ENCODE results near the gene PKHD1. TPM values are rescaled to one million over a fixed set of nuclear protein-coding genes. Genes with fewer than 3 reads are reported as not detected.

The PKHD1 gene, protein sequence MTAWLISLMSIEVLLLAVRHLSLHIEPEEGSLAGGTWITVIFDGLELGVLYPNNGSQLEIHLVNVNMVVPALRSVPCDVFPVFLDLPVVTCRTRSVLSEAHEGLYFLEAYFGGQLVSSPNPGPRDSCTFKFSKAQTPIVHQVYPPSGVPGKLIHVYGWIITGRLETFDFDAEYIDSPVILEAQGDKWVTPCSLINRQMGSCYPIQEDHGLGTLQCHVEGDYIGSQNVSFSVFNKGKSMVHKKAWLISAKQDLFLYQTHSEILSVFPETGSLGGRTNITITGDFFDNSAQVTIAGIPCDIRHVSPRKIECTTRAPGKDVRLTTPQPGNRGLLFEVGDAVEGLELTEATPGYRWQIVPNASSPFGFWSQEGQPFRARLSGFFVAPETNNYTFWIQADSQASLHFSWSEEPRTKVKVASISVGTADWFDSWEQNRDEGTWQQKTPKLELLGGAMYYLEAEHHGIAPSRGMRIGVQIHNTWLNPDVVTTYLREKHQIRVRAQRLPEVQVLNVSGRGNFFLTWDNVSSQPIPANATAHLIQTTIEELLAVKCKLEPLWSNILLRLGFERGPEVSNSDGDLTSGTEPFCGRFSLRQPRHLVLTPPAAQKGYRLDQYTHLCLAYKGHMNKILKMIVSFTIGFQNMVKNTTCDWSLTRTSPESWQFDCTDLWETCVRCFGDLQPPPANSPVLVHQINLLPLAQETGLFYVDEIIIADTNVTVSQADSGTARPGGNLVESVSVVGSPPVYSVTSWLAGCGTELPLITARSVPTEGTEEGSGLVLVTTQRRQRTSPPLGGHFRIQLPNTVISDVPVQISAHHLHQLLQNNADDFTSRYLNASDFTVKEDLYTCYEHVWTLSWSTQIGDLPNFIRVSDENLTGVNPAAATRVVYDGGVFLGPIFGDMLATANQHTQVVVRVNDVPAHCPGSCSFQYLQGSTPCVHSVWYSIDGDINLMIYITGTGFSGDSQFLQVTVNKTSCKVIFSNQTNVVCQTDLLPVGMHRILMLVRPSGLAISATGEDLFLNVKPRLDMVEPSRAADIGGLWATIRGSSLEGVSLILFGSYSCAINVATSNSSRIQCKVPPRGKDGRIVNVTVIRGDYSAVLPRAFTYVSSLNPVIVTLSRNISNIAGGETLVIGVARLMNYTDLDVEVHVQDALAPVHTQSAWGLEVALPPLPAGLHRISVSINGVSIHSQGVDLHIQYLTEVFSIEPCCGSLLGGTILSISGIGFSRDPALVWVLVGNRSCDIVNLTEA (N-terminal part only)
- not detected for total RNA-seq

DNA sequence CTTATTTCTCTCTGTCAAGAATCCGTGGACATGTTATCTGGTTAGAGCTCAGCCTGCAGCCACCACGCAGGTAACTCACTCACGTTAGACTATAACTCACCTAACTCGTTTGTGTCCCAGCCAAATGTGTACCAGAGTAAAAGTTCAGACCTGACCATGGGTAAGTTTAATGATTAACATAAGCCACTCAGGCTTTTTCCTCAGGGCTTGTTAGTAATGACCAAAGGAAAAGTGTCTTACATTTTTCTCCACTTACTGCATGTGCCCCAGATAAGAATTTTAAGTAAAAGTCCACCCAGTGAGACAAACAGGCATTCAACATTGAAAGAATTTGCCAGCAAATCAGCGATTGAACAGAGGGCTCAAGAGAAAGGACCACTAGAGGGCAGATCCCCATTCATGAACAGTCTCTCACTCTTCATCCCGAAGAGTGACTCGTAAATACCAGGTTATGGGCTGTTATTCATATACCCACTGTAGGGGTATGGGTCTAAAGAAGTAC, at the start of gene PKHD1:
Gene PKHD1 (minus strand): TSS at position 116 of the 502 bp plus-strand sequence. CDS start 2,680 bp downstream, outside the sequence.
- Mint-ChIP-seq H3K4me1 (no peaks in the 10 kb centered on the region), H3K9me3 (no peaks in the 10 kb centered on the region), H3K4me3 (no peak within 1 kb of the TSS), H3K36me3 (no peaks in the 10 kb centered on the region), H3K27ac (no peak within 1 kb of the TSS), H3K27me3 (peaks cover 16% of the 10 kb centered on the region)
- ATAC-seq (ENCODE audit: low read depth) (no peak), DNase-seq (no peak)
- POLR2A ChIA-PET = no interaction called here

DNA sequence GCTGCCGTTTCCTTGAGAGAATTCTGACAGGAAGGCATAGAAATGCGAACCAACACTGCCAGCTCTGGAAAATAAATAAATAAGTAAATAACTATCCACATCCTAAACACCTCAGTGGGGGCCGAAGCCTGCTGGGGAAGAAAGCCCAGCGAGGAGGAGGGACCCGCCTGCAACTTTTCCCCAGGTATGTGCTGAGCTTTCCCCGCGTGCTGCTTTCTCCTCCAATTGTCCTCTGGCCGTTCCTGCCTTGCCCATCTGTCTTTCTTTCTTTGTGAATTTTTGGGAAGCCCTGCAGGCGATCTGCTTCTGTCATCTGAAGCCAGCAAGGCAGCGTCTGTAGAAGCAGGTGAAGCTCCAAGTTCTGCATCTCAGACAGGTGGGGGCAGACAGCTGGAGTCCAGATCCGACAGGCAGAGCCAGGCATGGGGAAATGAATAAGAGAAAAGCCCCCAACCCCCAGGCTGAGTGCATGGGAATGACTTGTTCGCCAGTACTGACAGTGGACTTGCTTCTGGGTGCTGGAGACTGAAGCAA, 49.6 kb upstream of the PKHD1 start:
- POLR2A ChIA-PET = no interaction called here
- H3K27ac Mint-ChIP-seq = no peak overlapping the region
- DNase-seq = no peak
- H3K4me1 Mint-ChIP-seq = peaks cover 2% of the 10 kb centered on the region
- H3K9me3 Mint-ChIP-seq = no peaks in the 10 kb centered on the region
- peaks cover 29% of the 10 kb centered on the region for H3K27me3 Mint-ChIP-seq
- no peak overlapping the region for H3K4me3 Mint-ChIP-seq
- no peak for ATAC-seq (ENCODE audit: low read depth)
- H3K36me3 Mint-ChIP-seq = no peaks in the 10 kb centered on the region

DNA sequence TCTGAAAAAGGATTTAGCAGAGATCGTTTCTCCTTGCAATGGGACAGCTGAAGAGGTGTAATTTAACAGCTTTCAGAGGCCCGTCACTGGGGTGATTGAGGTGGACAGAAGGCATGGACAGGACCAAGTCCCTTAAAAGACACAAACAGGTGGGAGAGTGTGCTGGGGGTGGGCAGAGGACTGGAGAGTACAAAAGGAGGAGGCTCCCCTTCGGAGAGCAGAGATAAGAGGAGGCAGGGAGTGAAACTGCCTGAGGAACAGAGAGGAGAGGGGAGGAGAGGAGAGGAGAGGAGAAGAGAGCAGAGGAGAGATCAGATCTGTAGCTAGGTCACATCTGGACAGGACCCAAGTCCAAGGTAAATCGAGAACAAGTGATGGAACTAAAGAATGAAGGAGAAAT, 48.6 kb upstream of the PKHD1 start:
- H3K27me3 Mint-ChIP-seq = peaks cover 21% of the 10 kb centered on the region
- POLR2A ChIA-PET = no interaction called here
- H3K36me3 Mint-ChIP-seq = no peaks in the 10 kb centered on the region
- no peak overlapping the region for H3K27ac Mint-ChIP-seq
- H3K9me3 Mint-ChIP-seq = no peaks in the 10 kb centered on the region
- no peak overlapping the region for H3K4me3 Mint-ChIP-seq
- ATAC-seq (ENCODE audit: low read depth) (no peak), DNase-seq (no peak)
- peaks cover 2% of the 10 kb centered on the region for H3K4me1 Mint-ChIP-seq

DNA sequence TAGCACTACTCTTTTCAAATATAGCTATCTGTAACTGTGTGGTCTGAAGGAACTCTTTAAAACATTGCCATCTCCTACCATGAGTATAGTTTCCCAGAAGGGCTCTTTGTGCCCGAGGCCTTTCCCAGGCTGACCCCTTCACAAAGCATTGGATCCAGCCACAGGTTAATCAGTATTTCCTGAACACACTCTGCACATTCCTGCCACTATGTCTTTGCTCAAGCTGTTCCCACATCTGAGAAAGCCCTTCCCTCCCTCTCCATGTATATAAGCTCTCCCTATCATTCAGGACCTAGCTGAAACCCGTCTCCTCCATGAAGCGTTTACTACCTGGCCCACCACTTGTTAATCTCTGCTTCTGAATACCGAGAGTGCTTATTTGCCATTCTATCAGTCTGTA, 47.8 kb upstream of the PKHD1 start:
- ATAC-seq (ENCODE audit: low read depth) (no peak), DNase-seq (no peak)
- no peaks in the 10 kb centered on the region for H3K36me3 Mint-ChIP-seq
- POLR2A ChIA-PET = no interaction called here
- H3K9me3 Mint-ChIP-seq = no peaks in the 10 kb centered on the region
- peaks cover 17% of the 10 kb centered on the region for H3K27me3 Mint-ChIP-seq
- H3K4me1 Mint-ChIP-seq = peaks cover 2% of the 10 kb centered on the region
- H3K27ac Mint-ChIP-seq = no peak overlapping the region
- no peak overlapping the region for H3K4me3 Mint-ChIP-seq

DNA sequence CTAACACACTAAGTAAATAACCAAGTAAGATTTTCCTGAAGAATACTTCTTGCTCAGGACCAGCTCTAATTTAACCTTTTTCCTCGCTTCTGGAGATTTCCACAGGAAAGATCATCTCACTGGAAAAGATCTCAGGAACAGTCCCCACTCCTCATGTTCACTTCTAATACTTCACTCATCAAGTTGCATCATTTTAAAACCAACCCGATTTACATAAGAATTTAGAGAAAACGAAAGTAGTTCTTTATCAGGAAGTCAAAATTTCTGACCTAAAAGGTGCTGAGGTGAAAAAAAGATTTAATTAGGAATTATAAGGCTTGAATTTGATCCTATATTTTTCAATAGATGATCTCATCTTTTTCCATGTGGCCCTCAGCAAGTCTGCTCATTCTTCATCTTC, 46.6 kb upstream of the PKHD1 start:
- no peak overlapping the region for H3K4me3 Mint-ChIP-seq
- no peaks in the 10 kb centered on the region for H3K9me3 Mint-ChIP-seq
- POLR2A ChIA-PET = no interaction called here
- DNase-seq (no peak), ATAC-seq (ENCODE audit: low read depth) (no peak)
- no peaks in the 10 kb centered on the region for H3K36me3 Mint-ChIP-seq
- peaks cover 2% of the 10 kb centered on the region for H3K4me1 Mint-ChIP-seq
- no peak overlapping the region for H3K27ac Mint-ChIP-seq
- peaks cover 23% of the 10 kb centered on the region for H3K27me3 Mint-ChIP-seq

DNA sequence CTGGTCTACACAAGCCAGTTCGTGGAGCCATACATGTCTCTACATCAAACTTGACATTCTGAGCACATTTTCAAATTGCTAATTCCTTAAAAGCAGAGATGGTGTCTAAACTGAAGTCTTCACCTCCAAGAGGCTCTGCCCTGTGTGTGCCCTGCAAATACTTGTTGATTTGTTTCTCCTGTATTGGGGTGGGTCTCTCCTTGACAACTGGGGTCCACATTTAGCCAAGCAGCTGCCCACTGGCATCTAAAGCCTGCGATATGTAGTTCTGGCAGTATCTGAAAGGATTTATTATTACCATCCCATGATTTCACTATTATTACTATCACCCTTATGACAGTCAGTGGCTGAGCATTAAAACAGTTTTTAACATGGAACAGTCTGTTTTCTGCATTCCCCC, 45.9 kb upstream of the PKHD1 start:
- Mint-ChIP-seq H3K4me1 (peaks cover 2% of the 10 kb centered on the region), H3K27me3 (peaks cover 26% of the 10 kb centered on the region), H3K27ac (no peak overlapping the region), H3K4me3 (no peak overlapping the region), H3K9me3 (no peaks in the 10 kb centered on the region), H3K36me3 (no peaks in the 10 kb centered on the region)
- POLR2A ChIA-PET = no interaction called here
- ATAC-seq (ENCODE audit: low read depth) = no peak
- DNase-seq = no peak

DNA sequence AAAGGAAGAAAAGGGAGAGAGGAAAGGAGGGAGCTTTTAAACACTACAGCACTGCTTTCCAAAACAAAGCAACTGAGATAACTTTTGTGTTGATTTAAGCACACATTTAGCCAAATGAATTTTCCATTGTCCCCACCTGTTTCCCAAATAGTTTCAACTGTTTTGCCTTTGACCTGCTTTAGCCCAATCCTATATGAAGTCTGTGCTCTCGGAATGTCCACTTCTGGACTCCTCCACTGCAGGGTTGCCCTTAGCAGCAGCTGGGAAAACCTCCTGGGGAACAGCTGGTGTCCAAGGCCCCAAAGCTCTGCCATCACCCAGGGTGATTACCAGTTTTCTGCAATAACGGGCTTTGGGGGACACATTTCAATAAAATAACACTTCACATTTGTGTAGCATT, 44.9 kb upstream of the PKHD1 start:
- no peak overlapping the region for H3K4me3 Mint-ChIP-seq
- H3K9me3 Mint-ChIP-seq = no peaks in the 10 kb centered on the region

DNA sequence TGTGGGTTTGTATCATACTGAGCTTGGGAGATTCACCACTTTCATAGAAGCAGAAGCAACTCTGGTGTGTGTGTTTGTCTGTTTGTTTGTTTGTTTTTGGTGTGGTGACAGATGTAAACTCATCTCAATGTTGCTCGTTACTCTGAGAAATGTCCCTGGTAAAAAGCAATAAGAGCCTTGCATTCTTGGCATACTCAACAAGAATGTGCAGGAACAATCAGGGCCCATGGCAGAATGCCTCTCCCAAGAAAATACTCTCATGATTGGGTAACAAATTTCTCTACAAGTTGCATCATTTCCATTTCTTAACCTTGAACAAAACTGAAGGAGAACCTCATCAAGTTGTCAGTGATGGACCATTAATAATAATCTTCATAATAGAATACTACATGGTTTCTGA, 43.0 kb upstream of the PKHD1 start:
- ATAC-seq (ENCODE audit: low read depth) = no peak
- Mint-ChIP-seq H3K4me3 (no peak overlapping the region), H3K27ac (no peak overlapping the region), H3K9me3 (no peaks in the 10 kb centered on the region), H3K4me1 (peaks cover 2% of the 10 kb centered on the region), H3K36me3 (no peaks in the 10 kb centered on the region), H3K27me3 (peaks cover 23% of the 10 kb centered on the region)
- no peak for DNase-seq
- POLR2A ChIA-PET = no interaction called here

More for the DNA sequence above, 44.9 kb upstream of the PKHD1 start:
- ATAC-seq (ENCODE audit: low read depth) (no peak), DNase-seq (no peak)
- H3K4me1 Mint-ChIP-seq = peaks cover 2% of the 10 kb centered on the region
- no peaks in the 10 kb centered on the region for H3K36me3 Mint-ChIP-seq
- H3K27ac Mint-ChIP-seq = no peak overlapping the region
- POLR2A ChIA-PET = no interaction called here
- peaks cover 24% of the 10 kb centered on the region for H3K27me3 Mint-ChIP-seq

DNA sequence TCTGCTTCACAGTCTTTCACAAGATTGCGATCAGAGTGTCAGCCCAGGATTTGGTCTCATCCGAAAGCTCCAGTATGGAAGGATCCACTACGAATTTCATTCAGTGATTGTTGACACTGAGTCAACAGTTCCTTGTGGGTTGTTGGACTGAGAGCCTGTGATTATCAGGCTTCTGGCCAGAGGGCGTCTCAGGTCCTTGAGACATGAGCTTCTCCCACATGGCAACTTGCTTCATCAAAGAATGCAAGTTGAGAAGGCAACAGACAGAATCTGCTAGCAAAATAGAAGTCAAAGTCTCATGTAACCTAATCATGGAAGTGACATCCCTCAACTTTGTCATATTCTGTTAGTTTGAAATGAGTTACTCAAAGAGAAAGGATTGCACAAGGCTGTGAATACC, 40.5 kb upstream of the PKHD1 start:
- no peaks in the 10 kb centered on the region for H3K9me3 Mint-ChIP-seq
- H3K4me1 Mint-ChIP-seq = no peaks in the 10 kb centered on the region
- H3K4me3 Mint-ChIP-seq = no peak overlapping the region
- H3K27me3 Mint-ChIP-seq = peaks cover 29% of the 10 kb centered on the region
- POLR2A ChIA-PET = no interaction called here
- DNase-seq = no peak
- ATAC-seq (ENCODE audit: low read depth) = no peak
- H3K36me3 Mint-ChIP-seq = no peaks in the 10 kb centered on the region
- no peak overlapping the region for H3K27ac Mint-ChIP-seq

DNA sequence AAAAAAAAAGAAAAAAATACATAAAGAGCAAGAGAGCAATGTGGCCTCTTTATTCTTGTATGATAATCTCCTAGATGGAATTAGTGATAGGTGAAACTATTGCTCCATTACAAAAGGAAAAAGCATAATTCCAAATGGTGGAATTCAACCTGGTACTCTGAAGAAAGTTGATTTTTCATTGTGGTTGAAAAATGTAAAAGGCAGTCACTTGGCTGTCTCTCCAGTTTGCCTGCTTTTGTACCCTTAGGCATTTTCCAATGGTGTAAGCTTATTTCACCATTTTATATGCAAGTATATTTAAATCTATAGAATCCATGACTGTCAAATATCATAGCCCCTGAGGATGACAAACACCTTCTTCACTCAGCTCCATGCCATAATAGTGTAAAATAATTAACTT, 38.8 kb upstream of the PKHD1 start:
- no peak overlapping the region for H3K27ac Mint-ChIP-seq
- no peaks in the 10 kb centered on the region for H3K36me3 Mint-ChIP-seq
- H3K4me3 Mint-ChIP-seq = no peak overlapping the region
- no peak for ATAC-seq (ENCODE audit: low read depth)
- no peak for DNase-seq
- POLR2A ChIA-PET = no interaction called here
- H3K9me3 Mint-ChIP-seq = no peaks in the 10 kb centered on the region
- no peaks in the 10 kb centered on the region for H3K4me1 Mint-ChIP-seq
- H3K27me3 Mint-ChIP-seq = peaks cover 34% of the 10 kb centered on the region

DNA sequence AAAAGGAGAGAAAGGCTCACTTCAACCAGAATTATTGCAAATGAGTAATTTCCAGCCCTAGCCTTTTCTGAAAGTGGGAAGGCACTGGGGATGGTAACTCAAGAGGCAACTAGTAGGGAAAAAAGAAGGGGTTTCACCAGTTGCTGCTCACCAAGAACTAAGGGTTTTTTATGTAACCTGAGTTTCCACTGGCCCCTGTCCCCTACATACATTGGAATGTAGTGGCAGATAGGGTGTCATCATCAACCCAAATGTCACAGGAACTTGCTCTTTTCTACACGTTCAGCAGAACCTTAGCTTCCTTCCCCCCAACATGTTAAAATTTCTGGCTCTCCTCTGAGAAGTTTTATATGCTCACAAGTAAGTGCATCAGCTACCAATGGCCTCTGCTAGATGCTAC, 38.2 kb upstream of the PKHD1 start:
- Mint-ChIP-seq H3K4me3 (no peak overlapping the region), H3K4me1 (no peaks in the 10 kb centered on the region), H3K27ac (no peak overlapping the region), H3K9me3 (no peaks in the 10 kb centered on the region), H3K36me3 (no peaks in the 10 kb centered on the region), H3K27me3 (peaks cover 34% of the 10 kb centered on the region)
- DNase-seq = no peak
- no peak for ATAC-seq (ENCODE audit: low read depth)
- POLR2A ChIA-PET = no interaction called here

DNA sequence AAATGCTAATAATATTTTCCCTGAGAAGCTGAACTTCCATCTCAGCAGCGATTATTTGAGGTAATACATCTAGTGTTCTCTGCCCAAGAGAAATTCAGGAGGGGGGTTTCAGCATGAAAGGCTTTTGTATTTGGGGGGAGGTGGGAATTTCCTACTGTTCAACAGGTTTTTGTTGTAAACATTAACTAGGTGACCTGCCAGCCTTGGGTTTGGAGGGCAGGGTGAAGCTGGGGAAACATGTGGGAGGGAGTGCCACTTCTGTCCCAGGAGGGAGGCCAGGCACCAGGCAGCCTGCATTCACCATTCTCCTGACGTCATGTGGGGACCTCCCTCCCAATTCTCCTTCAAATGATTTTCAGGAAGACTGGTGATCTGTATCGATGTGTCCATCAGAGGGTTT, 37.7 kb upstream of the PKHD1 start:
- ATAC-seq (ENCODE audit: low read depth) = no peak
- POLR2A ChIA-PET = no interaction called here
- H3K27me3 Mint-ChIP-seq = peaks cover 34% of the 10 kb centered on the region

More for the DNA sequence above, 37.7 kb upstream of the PKHD1 start:
- no peak for DNase-seq
- Mint-ChIP-seq H3K9me3 (no peaks in the 10 kb centered on the region), H3K4me1 (no peaks in the 10 kb centered on the region), H3K36me3 (no peaks in the 10 kb centered on the region), H3K27ac (no peak overlapping the region), H3K4me3 (no peak overlapping the region)
